Daoy (cell line): Measurements from ENCODE around the gene TMEM97. TPM values are rescaled to one million over a fixed set of nuclear protein-coding genes. Genes with fewer than 3 reads are reported as not detected.
A peak's percentile ranks its signal among the peaks of the same experiment; 100 is the strongest.
"Not testable (repeated sequence)": the region's sequence is repeated elsewhere in the genome, so short reads cannot be mapped to it uniquely, and the experiment has no call there.

Experiments
- DNase-seq: peaks from one replicate; pipeline ENCODE4 v3.0.0-alpha.2; 2015; ENCODE audit warnings: low read depth
- total RNA-seq: library from RNA; depleted of rRNA; stranded (reverse); fragments of >200 nt; shearing (Covaris generic); gene quantifications from 2 replicates; pipeline ENCODE4 v1.2.3, GENCODE V29; 2014

TMEM97 gene
- total RNA-seq, 1 experiment from 2014 or later = 45.9 TPM

GRCh38 chr17:28338056-28338768 is 19.2 kb downstream of the TMEM97 start:
- DNase-seq = peak; percentile 72

- not testable (repeated sequence) for DNase-seq
Observed at GRCh38 chr17:28338769-28339212, 19.8 kb downstream of the TMEM97 start.

- DNase-seq = no peak
Observed at GRCh38 chr17:28339431-28339830, 20.4 kb downstream of the TMEM97 start.

GRCh38 chr17:28340374-28340773 is 21.4 kb downstream of the TMEM97 start:
- no peak for DNase-seq

GRCh38 chr17:28341516-28341915 is 22.5 kb downstream of the TMEM97 start:
- DNase-seq = no peak

- DNase-seq = no peak
Observed at GRCh38 chr17:28342313-28342712, 23.3 kb downstream of the TMEM97 start.

GRCh38 chr17:28343491-28343932 is 24.5 kb downstream of the TMEM97 start:
- DNase-seq = no peak

GRCh38 chr17:28344011-28344410 is 25.0 kb downstream of the TMEM97 start:
- DNase-seq = no peak

GRCh38 chr17:28344435-28344901 is 25.5 kb downstream of the TMEM97 start:
- DNase-seq = no peak

GRCh38 chr17:28345419-28346198 is 26.6 kb downstream of the TMEM97 start:
- no peak for DNase-seq

- DNase-seq = no peak
Observed at GRCh38 chr17:28346199-28346580, 27.2 kb downstream of the TMEM97 start.

GRCh38 chr17:28346746-28347246 is 27.8 kb downstream of the TMEM97 start:
- DNase-seq = no peak

GRCh38 chr17:28347261-28347891 is 28.4 kb downstream of the TMEM97 start:
- peak; percentile 93 for DNase-seq

GRCh38 chr17:28348979-28349378 is 30.0 kb downstream of the TMEM97 start:
- no peak for DNase-seq

GRCh38 chr17:28350271-28350670 is 31.3 kb downstream of the TMEM97 start:
- DNase-seq = no peak

GRCh38 chr17:28357061-28357900 is 38.3 kb downstream of the TMEM97 start, which contains the start of gene POLDIP2:
Gene POLDIP2, minus strand, starts transcription at chr17:28357527. Its CDS starts 79 bp downstream, at chr17:28357448.
- DNase-seq = peak; percentile 98

- no peak for DNase-seq
Observed at GRCh38 chr17:28357901-28358197, 38.8 kb downstream of the TMEM97 start.

GRCh38 chr17:28363186-28363585 is 44.2 kb downstream of the TMEM97 start:
- no peak for DNase-seq

GRCh38 chr17:28363776-28364650 is 45.0 kb downstream of the TMEM97 start:
- no peak for DNase-seq

- no peak for DNase-seq
Observed at GRCh38 chr17:28364665-28365363, 45.8 kb downstream of the TMEM97 start, which contains the start of gene SEBOX. Gene SEBOX, minus strand, starts transcription at chr17:28365199. Its CDS starts 48 bp downstream, at chr17:28365151.
